Ramos (cell line): ENCODE results near the gene TIAL1.
"Not testable (repeated sequence)": the region's sequence is repeated elsewhere in the genome, so short reads cannot be mapped to it uniquely, and the experiment has no call there.

Experiments used
- in situ Hi-C: fragments of 300-500 bp; cut with MboI; formaldehyde crosslinking; loops from one replicate; pipeline ENCODE4 v1.14.3; 2022; ENCODE audit warnings: low sequenced_read_pairs; ENCODE audit not compliant: unreplicated experiment

Gene TIAL1

DNA sequence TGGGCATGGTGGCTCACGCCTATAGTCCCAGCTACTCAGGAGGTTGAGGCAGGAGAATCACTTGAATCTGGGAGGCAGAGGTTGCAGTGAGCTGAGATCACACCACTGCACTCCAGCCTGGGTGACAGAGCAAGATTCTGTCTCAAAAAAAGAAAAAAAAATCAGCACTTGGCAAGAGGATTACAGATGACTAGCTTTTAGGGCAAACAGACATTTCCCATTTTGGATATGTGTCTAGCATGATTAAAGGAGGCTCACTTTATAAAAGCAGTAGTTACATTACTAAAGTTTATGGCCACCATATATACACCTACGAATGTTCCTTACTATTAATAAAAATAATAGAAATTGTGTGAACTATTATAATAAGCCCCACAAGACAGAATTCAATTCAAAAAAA, 40.7 kb downstream of the TIAL1 start:
- in situ Hi-C loops = not testable (repeated sequence)

DNA sequence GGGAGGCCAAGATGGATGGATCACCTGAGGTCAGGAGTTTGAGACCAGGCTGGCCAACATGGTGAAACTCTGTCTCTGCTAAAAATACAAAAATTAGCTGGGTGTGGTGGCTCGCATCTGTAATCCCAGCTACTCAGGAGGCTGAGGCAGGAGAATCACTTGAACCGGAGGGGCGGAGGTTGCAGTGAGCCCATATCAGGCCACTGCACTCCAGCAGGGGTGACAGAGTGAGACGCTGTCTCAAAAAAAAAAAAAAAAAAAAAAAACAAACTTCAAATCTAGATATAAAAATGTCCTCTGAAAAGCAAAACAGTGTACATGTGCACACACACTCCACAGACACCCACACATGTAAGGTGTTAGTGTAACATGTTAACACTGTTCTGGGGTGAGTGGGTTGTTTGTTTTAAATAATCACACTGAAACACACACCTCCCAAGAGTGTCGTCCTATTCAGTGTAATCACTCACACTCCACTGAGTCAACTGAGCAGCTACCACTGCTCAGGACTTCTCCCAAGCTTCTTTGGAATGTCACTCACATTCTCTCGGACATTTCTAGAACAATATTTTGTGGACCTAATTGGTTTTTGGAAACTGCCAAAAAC, 41.5 kb downstream of the TIAL1 start:
- in situ Hi-C loops = no loop called here

DNA sequence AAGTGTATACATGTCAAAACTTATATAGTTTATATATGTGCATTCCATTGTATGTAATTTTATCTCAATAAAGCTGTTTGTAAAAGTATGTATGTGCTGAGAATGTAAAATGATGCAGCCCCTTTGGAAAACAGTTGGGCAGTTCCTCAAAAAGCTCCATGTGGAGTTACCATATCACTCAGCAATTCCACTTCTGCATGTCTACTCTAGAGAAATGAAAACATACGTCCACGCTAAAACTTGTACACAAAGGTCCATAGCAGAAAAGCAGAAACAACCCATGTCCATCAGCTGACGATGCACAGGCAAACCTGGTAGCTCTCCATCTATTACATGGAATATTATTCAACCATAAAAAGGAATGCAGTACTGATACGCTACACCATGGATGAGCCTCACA, 45.9 kb downstream of the TIAL1 start:
- in situ Hi-C loops = no loop called here

GRCh38 chr10:119549247-119549999, 47.3 kb downstream of the TIAL1 start:
- in situ Hi-C loops = no loop called here

GRCh38 chr10:119546009-119546408, 50.8 kb downstream of the TIAL1 start:
- in situ Hi-C loops = no loop called here

- in situ Hi-C loops = no loop called here
These were observed 51.5 kb downstream of the TIAL1 start for GRCh38 chr10:119545310-119545709.

DNA sequence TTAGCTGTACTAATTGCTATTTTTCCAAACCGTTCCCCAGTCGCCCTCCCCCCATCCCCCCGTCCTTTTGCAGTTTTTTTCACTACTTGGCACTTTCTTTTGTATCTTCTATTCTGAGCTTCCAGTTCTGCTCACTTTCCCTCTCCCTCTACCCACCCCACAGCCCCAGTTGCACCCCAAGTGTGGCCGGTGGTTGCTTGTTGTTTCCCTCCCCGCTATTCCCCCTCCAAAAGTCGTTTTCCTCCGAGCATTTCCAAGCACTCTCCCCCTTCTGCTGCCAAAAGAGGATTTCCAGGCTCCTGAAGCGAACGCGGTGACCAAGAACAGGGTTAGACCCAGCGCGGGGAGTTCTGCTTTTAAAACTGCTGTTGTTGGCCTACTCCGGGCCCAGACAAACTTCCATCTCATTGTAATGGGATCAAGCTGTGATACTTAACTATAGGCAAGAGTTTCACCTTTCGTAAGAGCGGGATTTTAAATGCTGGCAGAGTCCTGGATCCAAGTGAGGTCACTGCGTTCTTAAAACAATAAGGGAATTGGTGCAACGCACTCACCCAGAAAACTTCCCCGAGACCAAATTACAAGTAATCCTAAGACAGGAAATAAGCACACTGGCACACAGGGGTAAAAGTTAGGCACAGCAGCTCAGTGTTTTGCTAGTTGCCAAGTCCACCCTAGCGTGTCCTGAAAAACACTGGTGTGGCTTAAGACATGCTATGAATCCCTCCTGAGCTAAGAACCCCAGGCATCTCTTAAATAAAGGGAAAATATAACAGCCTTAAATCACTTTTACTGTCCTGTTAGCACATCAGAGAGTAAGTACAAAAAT, 52.7 kb downstream of the TIAL1 start:
- in situ Hi-C loops = no loop called here

GRCh38 chr10:119542988-119543813, 53.6 kb downstream of the TIAL1 start:
- in situ Hi-C loops = no loop called here

DNA sequence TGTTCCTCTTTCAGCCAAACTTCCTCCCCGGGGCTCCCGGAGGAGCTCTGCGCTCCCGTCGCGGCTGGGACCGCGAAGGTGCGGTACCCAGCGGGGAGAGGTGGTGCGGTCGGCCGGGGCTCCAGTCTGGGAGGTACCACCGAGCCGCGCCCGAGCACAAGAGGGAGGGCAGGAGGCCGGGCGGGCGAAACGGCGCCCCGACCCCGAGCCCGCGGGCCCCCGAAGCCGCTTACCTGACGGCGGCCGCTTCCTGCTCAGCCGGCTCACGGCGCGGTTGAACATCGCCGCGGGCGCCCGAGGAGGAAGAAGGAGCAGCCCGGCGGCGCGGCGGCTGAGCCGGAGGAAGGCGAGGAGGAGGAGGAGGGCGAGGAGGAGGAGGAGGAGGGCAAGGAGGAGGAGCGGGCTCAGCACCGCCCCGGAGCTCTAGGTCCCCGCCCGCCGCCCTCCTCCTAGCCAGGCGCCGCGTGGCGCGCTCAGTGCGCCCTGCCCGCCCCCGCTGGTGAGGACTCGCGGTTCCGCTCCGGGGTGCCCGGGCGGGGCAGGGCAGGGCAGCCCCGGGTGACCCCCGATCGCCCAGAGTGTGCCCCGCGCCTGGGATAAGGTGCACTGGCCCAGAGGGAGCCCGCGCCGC, 54.3 kb downstream of the TIAL1 start, which contains the start of gene RGS10:
Gene RGS10 (minus strand): TSS at position 363 of the 631 bp plus-strand sequence. CDS start 81 bp downstream, at position 282.
- in situ Hi-C loops = no loop called here

DNA sequence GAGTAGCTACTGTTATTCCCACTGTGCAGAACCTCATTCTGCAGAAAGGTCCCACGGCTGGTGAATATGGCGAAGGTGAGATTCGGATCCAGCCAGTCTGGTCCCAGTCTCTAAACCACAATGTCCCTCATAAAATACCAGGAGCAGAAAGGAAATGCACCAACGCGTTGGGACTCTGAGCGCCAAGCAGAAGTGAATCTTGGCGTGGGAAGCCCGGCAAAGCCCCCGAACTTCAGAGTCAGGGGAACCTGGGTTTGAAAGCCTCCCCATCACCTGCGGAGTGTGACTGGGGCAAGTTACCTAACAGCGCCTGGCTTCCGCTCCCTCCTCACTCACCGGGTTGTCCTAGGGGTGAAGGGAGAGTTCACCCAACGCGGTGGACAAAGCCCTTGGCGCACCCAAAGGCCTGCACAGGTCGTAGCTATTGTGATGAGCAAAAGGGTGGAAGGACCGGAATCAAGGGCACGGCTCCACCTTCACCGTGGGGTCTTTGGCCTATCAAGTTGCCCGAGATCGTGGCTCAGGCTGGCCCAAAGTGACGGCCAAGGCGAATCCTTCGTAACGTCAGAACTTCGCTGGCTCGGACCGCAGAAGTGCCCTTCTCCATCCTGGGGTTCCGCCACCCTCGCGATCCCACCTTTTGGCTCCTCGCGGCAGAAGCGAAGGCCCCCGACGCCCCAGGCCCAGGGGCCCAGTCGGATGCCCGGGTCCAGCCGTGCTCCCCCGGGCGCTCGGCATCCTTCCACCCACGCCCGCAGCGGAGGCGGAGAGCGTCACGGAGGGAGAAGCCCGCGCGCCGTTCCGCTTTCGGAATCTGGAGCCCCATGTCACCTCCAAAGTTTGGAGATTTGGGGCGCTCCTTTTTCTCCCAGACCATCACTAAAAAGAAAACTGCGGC, 55.1 kb downstream of the TIAL1 start:
- in situ Hi-C loops = no loop called here

- in situ Hi-C loops = no loop called here
These were observed 55.7 kb downstream of the TIAL1 start for GRCh38 chr10:119541046-119541445.

DNA sequence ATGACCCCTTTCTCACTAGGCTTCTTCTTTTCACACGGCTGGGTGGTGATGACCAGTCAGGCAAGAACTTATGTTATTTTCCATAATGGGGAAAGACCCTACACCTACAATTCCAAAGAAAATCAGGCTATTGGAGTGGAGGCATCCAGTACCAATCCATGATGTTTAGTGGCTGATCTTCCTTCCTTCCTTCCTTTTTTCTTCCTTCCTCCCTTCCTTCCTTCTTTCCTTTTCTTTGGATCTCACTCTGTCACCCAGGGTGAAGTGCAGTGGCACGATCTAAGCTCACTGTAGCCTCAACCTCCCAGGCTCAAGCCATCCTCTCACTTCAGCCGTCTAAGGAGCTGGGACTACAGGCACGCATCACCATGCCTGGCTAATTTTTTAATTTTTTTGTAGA, 56.7 kb downstream of the TIAL1 start:
- in situ Hi-C loops = no loop called here

DNA sequence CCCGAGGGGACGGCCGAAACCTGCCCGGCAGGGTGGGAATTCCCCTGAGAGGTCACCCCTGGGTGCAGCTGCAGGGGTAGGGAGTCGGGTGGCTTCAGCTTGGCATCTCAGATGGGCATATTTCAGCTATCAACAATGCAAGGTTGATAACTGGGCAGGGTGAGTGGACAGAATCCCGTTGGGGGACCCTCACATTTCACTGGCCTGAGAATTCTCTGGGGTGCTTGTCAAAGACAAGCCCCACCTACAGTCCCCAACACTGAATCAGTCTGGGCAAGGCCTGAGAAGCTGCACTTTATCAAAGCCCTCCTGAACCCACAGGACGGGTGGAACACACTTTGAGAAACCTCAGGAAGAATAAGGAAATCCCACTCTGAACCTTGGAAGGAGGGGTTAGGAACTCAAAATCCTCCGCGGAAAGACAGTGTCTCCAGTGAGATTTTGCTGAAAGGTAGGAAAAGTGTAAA, 57.4 kb downstream of the TIAL1 start:
- in situ Hi-C loops = no loop called here

DNA sequence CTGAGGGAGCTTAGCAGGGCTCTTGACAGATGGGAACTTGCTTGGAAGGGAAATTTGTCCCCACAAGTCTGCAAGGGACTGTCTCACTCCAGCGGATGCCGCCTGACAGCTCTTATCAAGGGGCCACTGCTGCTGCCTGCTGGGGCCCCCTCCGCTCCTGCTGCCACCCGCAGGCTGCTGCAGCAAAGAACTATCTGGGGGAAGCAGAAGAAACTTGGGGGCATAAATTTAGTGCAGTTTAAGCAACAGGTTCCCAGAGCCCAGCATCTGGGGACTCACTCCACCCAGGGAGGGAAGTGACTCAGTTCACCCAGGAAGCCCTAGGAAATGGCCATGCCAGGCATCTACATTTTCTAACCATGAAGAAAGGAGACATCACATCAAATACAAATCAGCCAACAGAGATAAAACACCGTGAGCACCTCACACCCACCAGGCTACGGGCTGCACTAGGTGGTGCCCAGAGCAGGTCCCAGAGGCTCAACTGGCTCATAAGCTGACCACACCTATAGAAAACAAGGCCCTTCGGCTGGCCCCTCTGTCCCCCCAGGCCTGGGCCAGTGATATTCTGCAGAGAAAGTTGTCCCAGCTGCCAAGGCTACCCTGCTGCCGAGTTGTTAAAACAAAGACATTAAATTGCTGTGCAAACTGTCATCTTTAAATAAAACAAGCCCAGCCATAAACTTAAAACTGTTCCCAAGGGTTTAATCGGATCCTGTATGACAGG, 58.0 kb downstream of the TIAL1 start:
- in situ Hi-C loops = no loop called here

- in situ Hi-C loops = no loop called here
These were observed 58.7 kb downstream of the TIAL1 start for GRCh38 chr10:119537953-119538630.

DNA sequence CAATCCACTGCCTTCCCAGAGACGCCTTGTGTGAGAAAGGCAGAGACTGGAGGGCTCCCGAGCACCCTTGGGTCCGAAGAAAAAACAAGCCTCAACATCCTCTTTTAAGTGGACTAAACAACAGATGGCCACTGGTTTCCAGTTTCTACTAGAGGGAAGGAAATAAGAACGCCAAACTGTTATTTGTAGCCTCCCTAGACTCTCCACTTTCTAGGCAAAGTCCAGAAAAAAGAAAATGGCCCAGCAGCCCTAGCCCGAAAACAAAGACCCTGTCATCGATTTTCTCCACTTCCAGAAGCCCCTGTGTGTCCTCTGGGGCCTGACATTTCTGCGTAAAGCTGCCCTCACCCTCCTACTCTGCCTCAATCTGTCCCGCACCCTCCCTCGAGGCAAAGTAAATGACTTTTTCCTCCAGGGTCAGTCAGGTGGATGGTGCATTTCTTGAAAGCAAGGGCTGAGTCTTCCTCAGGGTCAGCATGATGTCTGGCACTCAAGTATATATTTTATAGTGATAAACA, 60.2 kb downstream of the TIAL1 start:
- in situ Hi-C loops = no loop called here

DNA sequence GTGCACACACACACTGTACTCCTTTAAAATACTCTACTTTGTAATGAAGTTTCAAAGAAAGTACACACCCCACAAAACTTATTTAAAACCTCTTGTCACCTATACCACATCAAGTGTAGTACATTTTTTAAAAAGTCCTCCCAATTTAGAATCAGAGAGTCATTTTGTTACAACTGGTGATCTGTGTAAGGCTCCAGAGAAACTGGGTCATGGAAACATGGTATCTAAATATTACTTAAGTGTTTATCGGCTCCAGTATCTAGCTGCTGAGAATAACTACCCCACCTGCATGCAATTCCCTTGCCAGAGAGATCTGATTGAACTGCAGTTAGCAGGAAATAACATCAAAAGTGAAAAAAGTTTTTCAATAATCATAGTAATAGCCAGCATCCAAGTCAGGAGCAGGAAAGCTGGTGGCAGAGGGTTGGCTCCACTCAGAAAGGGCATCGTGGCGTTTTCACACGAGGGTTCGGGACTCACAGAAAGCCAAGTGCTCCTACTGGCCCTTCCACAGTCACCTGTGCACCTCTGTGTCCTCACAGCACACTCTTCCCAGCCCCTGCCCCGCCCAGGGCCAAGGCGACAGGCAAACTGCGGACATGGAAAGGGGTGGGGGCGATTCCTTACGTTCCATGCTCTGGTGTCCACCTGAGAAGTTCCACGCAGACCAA, 60.8 kb downstream of the TIAL1 start:
- in situ Hi-C loops = no loop called here
